K562 (cell line): ENCODE measurements around the gene C11orf86. TPM values are rescaled to one million over a fixed set of nuclear protein-coding genes. Genes with fewer than 3 reads are reported as not detected.

ENCODE experiments used
- ATAC-seq: fragments of 200-7000 bp; cut with Tn5 transposase; 3 replicates; pipeline ENCODE4 v1.9.1; 2020; ENCODE audit warnings: moderate library complexity
- BruUV-seq: library from RNA; stranded (reverse); fragments of 400-500 nt; replicated peaks from 2 replicates; lab custom pipeline; 2021; lab: Mats Ljungman, UMichigan
- CTCF ChIA-PET: fragments of 300-600 bp; formaldehyde crosslinking; extraction: SDS; loops from one replicate; lab custom pipeline; 2021; ENCODE audit warnings: low intra/inter-chr PET ratio; lab: Yijun Ruan, JAX
- POLR2A ChIA-PET: fragments of 300-600, 350-650 bp; sonication (Branson Sonifier 250); formaldehyde crosslinking; extraction: SDS; loops from one replicate; lab custom pipeline; 2021; ENCODE audit warnings: antibody characterized with exemption, inconsistent platforms; lab: Yijun Ruan, JAX
- DNase-seq, 4 experiments: peaks; one replicate each; pipeline versions ENCODE4 v3.0.0 to v3.0.0-alpha.2; 2011 to 2018; ENCODE audit warnings: low spot score in 3 of 4, mixed read lengths in 3 of 4; ENCODE audit errors: extremely low read depth in 1 of 4
- FAIRE-seq: peaks from 2 replicates; lab custom pipeline; 2011; peaks lifted over from hg19 to GRCh38; lab: Jason Lieb, UNC
- H2AFZ ChIP-seq: 2 replicates; pipeline ENCODE4 v1.6.0; 2011; ENCODE audit warnings: low read depth, low read length, control low read depth, inconsistent platforms
- H3K27ac ChIP-seq: fragments of 200-600 bp; 3 replicates; pipeline ENCODE4 v1.8.0; 2011; ENCODE audit warnings: low read depth, mild to moderate bottlenecking, control low read depth, inconsistent platforms, low read length, moderate library complexity, mixed read lengths; ENCODE audit errors: extremely low read depth
- H3K27me3 ChIP-seq, 2 experiments: fragments of 300-600 bp in 1 of 2; 2 replicates in 1 of 2; 3 replicates in 1 of 2; pipeline versions ENCODE4 v1.6.0 to v1.8.0; 2011; ENCODE audit warnings: inconsistent platforms in 2 of 2, low read length in 2 of 2, mild to moderate bottlenecking in 1 of 2, mixed read lengths in 1 of 2, moderate library complexity in 1 of 2; ENCODE audit not compliant: control insufficient read depth in 2 of 2, insufficient read depth in 2 of 2
- H3K36me3 ChIP-seq: fragments of 300-600 bp; 3 replicates; pipeline ENCODE4 v1.8.0; 2011; ENCODE audit warnings: mild to moderate bottlenecking, low read length, inconsistent platforms; ENCODE audit not compliant: control insufficient read depth, insufficient read depth
- H3K4me1 ChIP-seq, 2 experiments: fragments of 200-600 bp in 1 of 2; replicated peaks in 1 of 2; 2 replicates in 1 of 2; 3 replicates in 1 of 2; pipeline versions ENCODE4 v1.5.1 to v1.8.0; 2011; ENCODE audit warnings: inconsistent platforms in 2 of 2, low read length in 2 of 2, mild to moderate bottlenecking in 1 of 2, mixed read lengths in 1 of 2, moderate library complexity in 1 of 2; ENCODE audit not compliant: control insufficient read depth in 2 of 2, insufficient read depth in 2 of 2
- H3K4me2 ChIP-seq: 2 replicates; pipeline ENCODE4 v1.6.1; 2011; ENCODE audit warnings: low read length, control low read depth, inconsistent platforms, mixed read lengths; ENCODE audit not compliant: insufficient read depth
- H3K4me3 ChIP-seq: fragments of 200-600 bp; sonication (generic), shearing (Covaris generic); 2 replicates; pipeline ENCODE4 v1.5.1; 2016; ENCODE audit warnings: control low read depth, inconsistent platforms
- H3K79me2 ChIP-seq: fragments of 200-600 bp; 3 replicates; pipeline ENCODE4 v1.8.0; 2011; ENCODE audit warnings: low read length, inconsistent platforms; ENCODE audit not compliant: control insufficient read depth, insufficient read depth
- H3K9ac ChIP-seq, 2 experiments: 2 replicates each; pipeline versions ENCODE4 v1.6.0 to v1.6.1; 2011; ENCODE audit warnings: low read depth in 2 of 2, low read length in 2 of 2, control low read depth in 1 of 2, inconsistent platforms in 1 of 2, mild to moderate bottlenecking in 1 of 2, mixed read lengths in 1 of 2; ENCODE audit not compliant: insufficient read depth in 1 of 2
- H3K9me1 ChIP-seq: one replicate; pipeline ENCODE4 v1.6.0; 2011; ENCODE audit warnings: inconsistent platforms, mild to moderate bottlenecking, low read length, moderate library complexity; ENCODE audit not compliant: control insufficient read depth, insufficient read depth
- H3K9me3 ChIP-seq: replicated peaks from 2 replicates; pipeline ENCODE4 v1.5.1; 2011; ENCODE audit warnings: low read depth, low read length, inconsistent platforms; ENCODE audit not compliant: control insufficient read depth, insufficient read depth
- H4K20me1 ChIP-seq: replicated peaks from 2 replicates; pipeline ENCODE4 v1.6.1; 2011; ENCODE audit warnings: low read length, inconsistent platforms, mixed read lengths; ENCODE audit not compliant: control insufficient read depth, insufficient read depth
- HES1 ChIP-seq: fragments of 450-650 bp; IDR thresholded peaks from 2 replicates; pipeline ENCODE4 v1.6.1; 2016; ENCODE audit warnings: low read depth, mild to moderate bottlenecking, moderate library complexity
- ILK ChIP-seq: fragments of 450-650 bp; IDR thresholded peaks from 2 replicates; pipeline ENCODE4 v1.6.1; 2016; ENCODE audit warnings: missing genetic modification characterization, low read depth, mild to moderate bottlenecking, missing compliant biosample characterization, moderate library complexity, borderline replicate concordance
- VEZF1 ChIP-seq: fragments of 200-800 bp; sonication (Bioruptor generic); IDR thresholded peaks from 2 replicates; pipeline ENCODE4 v1.6.1; 2017; ENCODE audit warnings: missing genetic modification characterization, missing compliant biosample characterization
- WGBS: fragments of 100-300 bp; shearing (Covaris generic); methylation state at CpG from one replicate; pipeline ENCODE4 v1.1.6; 2016; ENCODE audit warnings: low coverage, mixed read lengths; ENCODE audit not compliant: insufficient coverage; ENCODE audit errors: missing lambda C conversion rate; 5-methylcytosine and 5-hydroxymethylcytosine counted together
- in situ Hi-C: fragments of 300-500 bp; cut with MboI; formaldehyde crosslinking; loops from 4 replicates; pipeline ENCODE4 v1.15.0; 2018; ENCODE audit warnings: inconsistent platforms, mixed read lengths
- intact Hi-C: fragments of 100-400 bp; cut with micrococcal nuclease; formaldehyde crosslinking; loops from 2 replicates; pipeline ENCODE4 v1.14.2; 2022
- polyA plus RNA-seq, 8 experiments: library from polyadenylated mRNA; depleted of rRNA in 4 of 8; stranded (reverse) in 5 of 8; unstranded in 3 of 8; fragments of >200 nt; fragmentation: Nextera tagmentation in 2 of 8; fragmentation: Illumina TruSeq in 1 of 8; extraction: Ambion mirVana in 2 of 8; extraction: Trizol in 1 of 8; gene quantifications; 2 replicates each; pipeline versions ENCODE4 v1.2.1 to v1.2.3, GENCODE V29; 2011 to 2014; ENCODE audit warnings: inconsistent platforms in 1 of 8, missing spikeins in 1 of 8
- total RNA-seq, 7 experiments: library from RNA; depleted of rRNA in 6 of 7; stranded (reverse); fragments of >200 nt in 6 of 7; fragmentation: Illumina TruSeq in 2 of 7; extraction: Trizol in 2 of 7; gene quantifications; 2 replicates each; pipeline versions ENCODE4 v1.2.1 to v1.2.3, GENCODE V29; 2011 to 2021; ENCODE audit warnings: low replicate concordance in 1 of 7
- TF ChIP-seq, protein P1 (sequence below): fragments of 250-450 bp; sonication (Bioruptor Pico); IDR thresholded peaks from 2 replicates; pipeline ENCODE4 v1.4.0; 2020; ENCODE audit warnings: mild to moderate bottlenecking, moderate library complexity

Gene C11orf86
- total and polyA plus RNA-seq, 9 of the 15 experiments (the other 6 are each of a cell fraction or from before 2014, with no cell fraction given), result not detected

GRCh38 chr11:67002921-67003411, 27.9 kb downstream of the C11orf86 start:
- DNase-seq, result no peak
- H3K4me1 ChIP-seq, result peaks cover 8 to 14% of the 10 kb centered on the region in 2 experiments; a peak in 3 of 5 replicates
- H3K4me3 ChIP-seq, result no peak overlapping the region
- H3K27me3 ChIP-seq, result no peaks in the 10 kb centered on the region
- H3K36me3 ChIP-seq, result no peaks in the 10 kb centered on the region
- no TSS peak for BruUV-seq
- H3K9me1 ChIP-seq, result no peaks in the 10 kb centered on the region
- ChIA-PET CTCF (no interaction called here), POLR2A (interaction anchor here (1.7 kb wide), 1 partner anchor 17 kb away, joined by 4 read pairs; no protein-coding TSS in a partner anchor)
- H3K27ac ChIP-seq, result no peak overlapping the region
- no peak overlapping the region for H2AFZ ChIP-seq
- H3K9ac ChIP-seq, result no peak overlapping the region
- H3K9me3 ChIP-seq, result peaks cover 5% of the 10 kb centered on the region; the same call in 1 of the 2 replicates
- H4K20me1 ChIP-seq, result no peaks in the 10 kb centered on the region
- intact Hi-C loops (no loop called here), in situ Hi-C loops (no loop called here)
- no peaks in the 10 kb centered on the region for H3K79me2 ChIP-seq
- WGBS, result 68% methylated on average over 5 of the region's 5 CpGs
- no peak for ATAC-seq
- H3K4me2 ChIP-seq, result no peak overlapping the region
- no peak for FAIRE-seq
- TF ChIP-seq, protein P1, sequence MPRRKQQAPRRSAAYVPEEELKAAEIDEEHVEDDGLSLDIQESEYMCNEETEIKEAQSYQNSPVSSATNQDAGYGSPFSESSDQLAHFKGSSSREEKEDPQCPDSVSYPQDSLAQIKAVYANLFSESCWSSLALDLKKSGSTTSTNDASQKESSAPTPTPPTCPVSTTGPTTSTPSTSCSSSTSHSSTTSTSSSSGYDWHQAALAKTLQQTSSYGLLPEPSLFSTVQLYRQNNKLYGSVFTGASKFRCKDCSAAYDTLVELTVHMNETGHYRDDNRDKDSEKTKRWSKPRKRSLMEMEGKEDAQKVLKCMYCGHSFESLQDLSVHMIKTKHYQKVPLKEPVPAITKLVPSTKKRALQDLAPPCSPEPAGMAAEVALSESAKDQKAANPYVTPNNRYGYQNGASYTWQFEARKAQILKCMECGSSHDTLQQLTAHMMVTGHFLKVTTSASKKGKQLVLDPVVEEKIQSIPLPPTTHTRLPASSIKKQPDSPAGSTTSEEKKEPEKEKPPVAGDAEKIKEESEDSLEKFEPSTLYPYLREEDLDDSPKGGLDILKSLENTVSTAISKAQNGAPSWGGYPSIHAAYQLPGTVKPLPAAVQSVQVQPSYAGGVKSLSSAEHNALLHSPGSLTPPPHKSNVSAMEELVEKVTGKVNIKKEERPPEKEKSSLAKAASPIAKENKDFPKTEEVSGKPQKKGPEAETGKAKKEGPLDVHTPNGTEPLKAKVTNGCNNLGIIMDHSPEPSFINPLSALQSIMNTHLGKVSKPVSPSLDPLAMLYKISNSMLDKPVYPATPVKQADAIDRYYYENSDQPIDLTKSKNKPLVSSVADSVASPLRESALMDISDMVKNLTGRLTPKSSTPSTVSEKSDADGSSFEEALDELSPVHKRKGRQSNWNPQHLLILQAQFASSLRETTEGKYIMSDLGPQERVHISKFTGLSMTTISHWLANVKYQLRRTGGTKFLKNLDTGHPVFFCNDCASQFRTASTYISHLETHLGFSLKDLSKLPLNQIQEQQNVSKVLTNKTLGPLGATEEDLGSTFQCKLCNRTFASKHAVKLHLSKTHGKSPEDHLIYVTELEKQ, result no peak
- TF ChIP-seq HES1 (no peak), VEZF1 (CRISPR knock-in tag) (no peak), ILK (tag) (no peak)
